GM12874 (cell line): Measurements from ENCODE around the gene REG1A.

Experiments used
- TF ChIP-seq, protein P1 (sequence below): IDR thresholded peaks from 2 replicates; pipeline ENCODE4 v1.5.1; 2011; ENCODE audit warnings: low read depth, mild to moderate bottlenecking, control low read depth, low read length, moderate library complexity; ENCODE audit not compliant: insufficient read depth

Gene REG1A

DNA sequence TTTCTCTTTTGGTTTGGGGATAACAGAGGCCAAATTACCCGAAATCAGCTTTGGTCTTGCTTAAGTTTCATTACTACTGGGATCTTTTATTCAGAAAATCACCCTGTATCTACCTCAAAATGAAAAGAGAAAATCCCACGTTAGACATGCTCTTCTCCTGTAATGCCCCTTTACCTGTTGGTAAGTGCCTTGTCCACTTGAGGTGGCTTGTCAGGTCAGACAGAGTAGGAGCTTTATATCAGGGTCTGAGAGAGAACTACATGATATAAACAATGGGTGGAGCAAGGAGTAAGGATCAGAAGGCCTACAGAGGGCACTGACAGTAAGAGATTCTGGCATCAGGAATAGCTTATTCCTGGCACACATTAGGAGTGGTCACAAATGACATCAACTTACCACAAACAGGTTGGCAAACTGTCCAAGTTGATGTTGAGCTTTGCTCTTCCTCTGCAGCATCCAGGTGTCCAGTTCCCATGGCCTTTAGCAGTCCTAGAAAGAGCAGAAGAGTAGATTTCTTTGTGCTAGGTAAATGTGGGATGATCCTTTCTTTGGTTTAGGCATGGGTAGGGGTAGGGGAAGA, 32.4 kb upstream of the REG1A start, which contains the start of gene REG1B:
TSS of gene REG1B (minus strand) at position 209 of the 580 bp plus-strand sequence. CDS start 381 bp downstream, outside the sequence.
- TF ChIP-seq, protein P1, sequence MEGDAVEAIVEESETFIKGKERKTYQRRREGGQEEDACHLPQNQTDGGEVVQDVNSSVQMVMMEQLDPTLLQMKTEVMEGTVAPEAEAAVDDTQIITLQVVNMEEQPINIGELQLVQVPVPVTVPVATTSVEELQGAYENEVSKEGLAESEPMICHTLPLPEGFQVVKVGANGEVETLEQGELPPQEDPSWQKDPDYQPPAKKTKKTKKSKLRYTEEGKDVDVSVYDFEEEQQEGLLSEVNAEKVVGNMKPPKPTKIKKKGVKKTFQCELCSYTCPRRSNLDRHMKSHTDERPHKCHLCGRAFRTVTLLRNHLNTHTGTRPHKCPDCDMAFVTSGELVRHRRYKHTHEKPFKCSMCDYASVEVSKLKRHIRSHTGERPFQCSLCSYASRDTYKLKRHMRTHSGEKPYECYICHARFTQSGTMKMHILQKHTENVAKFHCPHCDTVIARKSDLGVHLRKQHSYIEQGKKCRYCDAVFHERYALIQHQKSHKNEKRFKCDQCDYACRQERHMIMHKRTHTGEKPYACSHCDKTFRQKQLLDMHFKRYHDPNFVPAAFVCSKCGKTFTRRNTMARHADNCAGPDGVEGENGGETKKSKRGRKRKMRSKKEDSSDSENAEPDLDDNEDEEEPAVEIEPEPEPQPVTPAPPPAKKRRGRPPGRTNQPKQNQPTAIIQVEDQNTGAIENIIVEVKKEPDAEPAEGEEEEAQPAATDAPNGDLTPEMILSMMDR: no peak

DNA sequence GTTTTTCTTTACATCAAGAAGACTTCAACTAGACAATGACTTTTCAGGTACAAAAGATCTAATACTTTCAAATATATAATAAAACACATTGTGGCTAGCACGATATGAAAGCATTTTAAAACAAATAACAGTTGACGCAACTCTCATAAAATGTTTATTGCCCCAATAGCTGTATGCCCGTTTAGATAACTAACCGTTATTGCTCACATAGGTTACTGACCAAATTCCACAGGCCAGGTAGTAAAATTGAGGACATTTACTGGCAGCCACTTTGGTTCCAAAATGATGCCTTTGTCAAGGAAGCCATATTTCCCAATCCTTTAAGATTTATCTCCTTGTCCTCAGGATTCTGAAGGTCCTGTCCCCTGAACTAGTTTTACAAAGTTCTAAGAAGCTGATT, 29.6 kb upstream of the REG1A start:
- TF ChIP-seq, protein P1: no peak

DNA sequence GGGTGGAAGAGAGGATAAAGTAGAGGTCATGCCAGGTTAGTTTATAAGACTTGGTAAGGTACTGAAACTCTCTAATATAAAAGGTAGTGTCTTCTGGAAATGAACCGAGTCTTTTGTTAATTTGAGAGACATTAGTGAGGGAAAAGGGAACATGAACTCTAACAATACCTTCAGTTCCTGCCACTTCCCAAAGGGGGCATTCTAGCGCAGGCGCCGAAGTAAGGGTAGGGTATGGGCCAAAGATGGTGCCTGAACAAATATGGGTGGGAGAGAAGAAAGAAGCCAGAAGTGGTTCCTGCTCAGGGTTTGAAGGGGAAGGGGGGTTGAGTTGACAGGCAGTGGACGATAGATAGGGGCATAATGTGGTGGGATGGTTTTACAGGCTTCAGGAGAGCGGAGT, 22.4 kb upstream of the REG1A start:
- TF ChIP-seq, protein P1: no peak

DNA sequence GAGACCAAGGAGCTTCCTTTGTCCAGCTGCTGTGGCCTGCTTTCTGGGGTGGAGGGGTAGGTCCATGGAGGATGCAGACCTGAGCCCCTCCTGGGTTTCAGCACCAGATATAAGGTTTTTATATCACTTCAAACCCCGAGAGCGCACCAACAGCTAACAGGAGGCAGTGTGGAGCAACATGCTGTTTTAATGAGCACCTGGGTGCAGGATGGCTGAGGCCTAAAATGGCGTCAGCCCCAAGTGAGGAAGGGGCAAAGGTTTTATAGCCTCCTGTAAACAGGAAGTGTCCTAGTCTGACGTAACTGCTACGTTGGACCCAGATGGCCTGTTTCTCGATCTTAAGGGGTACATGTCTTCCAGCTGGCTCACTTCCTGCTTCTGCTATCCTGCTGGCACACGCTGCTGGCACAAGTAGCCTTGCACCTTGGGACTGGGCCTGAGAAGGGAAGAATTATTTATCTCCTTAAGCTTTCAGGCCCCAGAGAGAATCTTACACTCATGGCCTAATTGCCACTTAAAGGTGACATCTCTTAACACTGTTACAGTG, 21.1 kb upstream of the REG1A start:
- TF ChIP-seq, protein P1: no peak

DNA sequence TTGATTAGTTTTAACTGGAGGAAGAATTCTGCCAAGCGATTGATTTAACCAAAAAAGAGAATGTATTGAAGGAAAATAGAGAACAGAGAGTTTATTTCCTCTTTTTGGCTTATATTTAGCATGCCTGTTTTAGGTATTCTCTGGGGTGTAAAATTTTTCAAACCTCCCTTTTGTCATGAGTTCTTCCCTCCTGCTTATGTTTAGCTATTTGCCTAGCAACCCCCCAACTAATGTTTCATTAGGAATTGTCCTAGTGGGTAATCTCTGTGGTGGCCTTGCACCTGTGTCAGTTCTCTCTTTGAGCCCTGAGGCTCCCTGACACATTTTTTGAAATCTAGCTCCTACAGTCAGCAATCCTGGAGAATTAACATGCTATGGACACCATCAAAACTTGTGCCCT, 20.0 kb upstream of the REG1A start:
- TF ChIP-seq, protein P1: no peak

DNA sequence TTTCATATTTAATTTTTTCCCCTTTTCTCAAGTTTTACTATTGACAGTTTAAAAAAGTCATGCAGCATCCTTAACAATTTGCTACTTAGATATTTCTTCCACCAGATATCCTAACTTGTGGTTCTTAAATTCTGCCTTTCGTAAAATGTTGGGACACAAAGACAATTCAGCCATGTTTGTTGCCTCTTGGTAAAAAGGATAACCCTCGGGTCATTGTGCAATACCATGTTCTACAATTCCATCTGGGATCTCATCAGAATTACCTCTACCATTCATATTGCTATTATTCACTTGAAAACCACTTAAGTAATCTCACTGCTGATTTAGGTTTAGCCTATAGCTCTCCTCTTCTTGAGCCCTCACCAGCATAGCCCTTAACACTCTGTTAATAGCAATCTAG, 19.3 kb upstream of the REG1A start:
- TF ChIP-seq, protein P1: no peak

DNA sequence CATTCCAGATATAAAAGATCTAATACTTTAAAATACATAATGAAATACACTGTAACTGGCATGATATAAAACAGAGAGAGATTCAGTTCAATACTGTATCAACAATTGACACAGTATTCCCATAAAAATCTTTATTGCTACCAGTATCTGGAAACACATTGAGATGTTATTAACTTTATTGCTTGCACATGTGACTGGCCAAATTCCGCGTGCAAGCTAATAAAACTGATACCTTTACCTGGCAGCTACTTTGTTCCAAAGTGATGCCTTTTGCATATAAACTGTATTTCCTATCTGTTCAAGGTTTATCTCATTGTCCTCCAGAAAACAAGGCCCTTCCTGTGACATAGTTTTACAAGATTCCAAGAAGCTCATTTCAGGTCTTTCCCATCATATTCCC, 17.1 kb upstream of the REG1A start:
- TF ChIP-seq, protein P1: no peak
